Small intestine (tissue), 16 donors: Measurements from ENCODE around the gene LMAN1L. TPM values are rescaled to one million over a fixed set of nuclear protein-coding genes. Genes with fewer than 3 reads are reported as not detected.

Source experiments
- DNase-seq, 2 donors: peaks; one replicate each; pipeline versions ENCODE4 v3.0.0 to v3.0.0-alpha.2; 2013
- FAIRE-seq: peaks from 2 replicates; lab custom pipeline; 2012; peaks lifted over from hg19 to GRCh38; lab: Jason Lieb, UNC
- H3K27ac ChIP-seq, 3 donors: one replicate each; pipeline ENCODE4 v1.5.1; 2013; ENCODE audit warnings: low read length in 2 of 3, mild to moderate bottlenecking in 2 of 3, control low read depth in 1 of 3, inconsistent platforms in 1 of 3, low read depth in 1 of 3, moderate library complexity in 1 of 3
- H3K27me3 ChIP-seq, 3 donors: one replicate each; pipeline ENCODE4 v1.6.1; 2013; ENCODE audit warnings: low read length in 3 of 3, inconsistent platforms in 1 of 3; ENCODE audit not compliant: control insufficient read depth in 3 of 3, insufficient read depth in 3 of 3
- H3K36me3 ChIP-seq, 3 donors: one replicate each; pipeline ENCODE4 v1.6.1; 2013; ENCODE audit warnings: low read length in 3 of 3, inconsistent platforms in 1 of 3, low read depth in 1 of 3, mild to moderate bottlenecking in 1 of 3, moderate library complexity in 1 of 3; ENCODE audit not compliant: control insufficient read depth in 3 of 3, insufficient read depth in 2 of 3
- H3K4me1 ChIP-seq, 3 donors: one replicate each; pipeline ENCODE4 v1.6.1; 2013; ENCODE audit warnings: low read length in 2 of 3, inconsistent platforms in 1 of 3, low read depth in 1 of 3, mild to moderate bottlenecking in 1 of 3, moderate library complexity in 1 of 3; ENCODE audit not compliant: control insufficient read depth in 3 of 3, insufficient read depth in 2 of 3
- H3K4me3 ChIP-seq, 3 donors: one replicate each; pipeline ENCODE4 v1.5.1; 2013; ENCODE audit warnings: low read length in 3 of 3, control low read depth in 1 of 3, inconsistent platforms in 1 of 3, low read depth in 1 of 3, mild to moderate bottlenecking in 1 of 3, moderate library complexity in 1 of 3
- H3K9me3 ChIP-seq, 2 donors: one replicate each; pipeline ENCODE4 v1.6.1; 2013; ENCODE audit warnings: low read depth in 1 of 2, low read length in 1 of 2; ENCODE audit not compliant: control insufficient read depth in 2 of 2, insufficient read depth in 1 of 2
- WGBS, 3 donors: extraction: QIAGEN DNeasy Blood & Tissue Kit; methylation state at CpG; one replicate each; pipeline ENCODE4 v1.1.7; 2013; 5-methylcytosine and 5-hydroxymethylcytosine counted together
- long read RNA-seq, 10 donors: transcript quantifications; one replicate each; lab custom pipeline, GENCODE V29; 2026
- polyA plus RNA-seq, 4 donors: library from polyadenylated mRNA; stranded (reverse) in 3 of 4; unstranded in 1 of 4; fragments of 200-250 nt in 3 of 4; fragments of 120-200 nt in 1 of 4; gene quantifications; one replicate each; pipeline versions ENCODE4 v1.2.1 to v1.2.3, GENCODE V29; 2013
- donor health status: healthy with polysubstance abuse.
- donor health status: control.
- donor health status: control.
- donor health status: Bipolar disorder and iron deficiency.
- donor health status: healthy.

Gene LMAN1L
- polyA plus RNA-seq, result under 1 TPM in 1 of 4 donors, not detected in 3; 0.46 TPM
- long read RNA-seq, donor 1, result 0 reads
- long read RNA-seq, donor 2, result 0 reads
- long read RNA-seq, donor 3, result 0 reads
- long read RNA-seq, donor 4, result 0 reads
- long read RNA-seq, donor 5, result 0 reads
- long read RNA-seq, donor 6, result 0 reads
- long read RNA-seq, donor 7, result 0 reads
- long read RNA-seq, donor 8, result 0 reads
- long read RNA-seq, donor 9, result 0 reads
- long read RNA-seq, donor 10, result 0 reads

DNA sequence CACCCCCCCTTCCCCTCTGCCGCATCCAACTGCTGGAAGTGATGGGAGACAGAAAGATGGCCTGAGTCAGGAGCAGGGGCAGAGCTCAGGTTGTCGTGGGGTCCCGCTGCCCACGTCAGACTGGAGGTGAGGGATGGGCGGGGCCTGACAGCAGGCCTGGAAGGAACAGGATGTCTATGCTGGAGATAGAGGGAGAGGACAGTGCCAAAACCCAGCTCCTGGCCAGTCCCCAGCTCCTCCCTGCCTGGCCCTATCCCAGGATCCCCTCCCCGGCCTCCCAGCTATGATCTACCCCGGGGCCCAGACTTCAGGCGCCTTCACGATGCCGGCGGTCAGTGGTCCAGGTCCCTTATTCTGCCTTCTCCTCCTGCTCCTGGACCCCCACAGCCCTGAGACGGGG, at the start of gene LMAN1L:
LMAN1L (plus strand) TSS at position 303 of the 400 bp plus-strand sequence; CDS start at position 323, 20 bp downstream.
- FAIRE-seq, result no peak
- Histone ChIP-seq H3K27ac (no peak within 1 kb of the TSS), H3K36me3 (no peaks in the 10 kb centered on the region), H3K27me3 (no peaks in the 10 kb centered on the region), H3K4me3 (no peak within 1 kb of the TSS), H3K4me1 (peaks cover 0 to 2% (median 0%) of the 10 kb centered on the region in 3 donors), H3K9me3 (no peaks in the 10 kb centered on the region)
- no peak for DNase-seq
- 76 to 86% (median 79%) methylated on average over 8 to 12 of the region's 12 CpGs for WGBS, 3 donors

DNA sequence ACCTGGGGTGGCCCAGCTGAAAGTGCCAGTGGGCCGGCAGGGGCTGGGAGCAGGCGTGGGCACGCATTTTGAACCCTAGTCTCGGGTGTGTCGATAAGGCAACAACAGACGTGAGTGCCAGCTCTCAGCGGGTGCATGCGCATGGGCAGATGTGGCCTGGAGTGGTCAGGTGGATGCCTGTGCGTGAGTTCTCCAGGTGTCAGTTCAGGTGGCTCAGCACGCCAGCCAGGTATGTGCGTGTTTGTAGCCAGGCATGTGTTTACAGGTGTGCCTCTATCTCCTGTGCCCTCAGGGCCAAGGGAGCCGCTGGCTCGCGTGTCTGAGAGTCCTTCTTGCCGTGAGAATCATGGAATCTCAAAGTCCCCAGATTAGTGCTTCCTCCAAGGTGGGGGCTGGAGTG, 49.2 kb upstream of the LMAN1L start:
- Histone ChIP-seq H3K36me3 (no peaks in the 10 kb centered on the region), H3K4me1 (peaks cover 0 to 28% (median 13%) of the 10 kb centered on the region in 3 donors), H3K9me3 (no peaks in the 10 kb centered on the region), H3K4me3 (no peak overlapping the region), H3K27ac (peak overlapping the region in 2 of 3 donors; percentile 5 to 70), H3K27me3 (no peaks in the 10 kb centered on the region)
- FAIRE-seq (no peak), DNase-seq (peak; percentile 60 to 87)
- WGBS, 3 donors, result 21 to 67% (median 44%) methylated on average over 15 of the region's 15 CpGs

DNA sequence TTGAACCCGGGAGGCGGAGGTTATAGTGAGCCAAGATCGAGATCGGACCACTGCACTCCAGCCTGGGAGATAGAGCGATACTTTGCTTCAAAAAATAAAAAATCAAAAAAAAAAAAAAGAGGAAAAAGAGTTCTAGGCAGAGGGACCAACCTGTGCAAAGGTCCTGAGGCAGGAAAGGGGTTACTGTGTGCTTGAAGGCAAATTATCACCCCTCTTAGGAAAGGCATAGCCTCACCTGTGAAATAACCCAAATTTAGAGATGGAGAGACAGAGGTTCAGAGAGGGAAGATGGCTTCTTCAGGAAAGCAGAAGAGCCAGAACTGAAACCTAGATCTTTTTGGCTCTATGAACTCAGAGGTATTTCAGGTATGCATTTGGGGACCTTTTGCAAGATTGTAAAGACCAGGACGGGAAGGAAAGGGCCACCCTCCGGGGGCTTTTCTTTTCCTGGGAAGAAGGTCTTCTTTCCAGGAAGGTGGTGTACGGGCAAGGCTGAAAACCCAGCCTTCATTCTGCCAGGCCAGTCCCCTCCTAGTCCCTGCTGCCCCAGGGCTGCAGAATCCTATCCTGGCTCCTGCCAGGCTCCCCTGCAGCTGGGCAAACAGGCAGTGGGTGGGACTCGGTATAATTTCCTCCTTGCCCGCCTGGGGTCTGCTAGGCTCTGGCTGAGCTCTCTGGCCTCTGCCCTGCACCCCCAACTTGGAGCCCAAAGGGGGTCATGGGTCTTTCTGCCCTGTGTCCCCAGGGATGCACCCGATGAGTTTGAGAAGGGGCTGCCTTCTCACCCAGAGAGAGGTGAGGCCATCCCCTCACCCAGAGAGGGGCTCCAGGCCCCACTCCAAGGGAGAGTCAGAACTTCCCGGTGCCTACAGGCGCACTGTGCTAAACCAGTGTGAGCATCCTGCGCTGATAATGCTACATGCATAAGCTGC, 45.2 kb upstream of the LMAN1L start:
- Histone ChIP-seq H3K36me3 (no peaks in the 10 kb centered on the region), H3K27ac (no peak overlapping the region), H3K9me3 (no peaks in the 10 kb centered on the region), H3K27me3 (no peaks in the 10 kb centered on the region), H3K4me1 (peaks cover 0 to 15% (median 7%) of the 10 kb centered on the region in 3 donors), H3K4me3 (no peak overlapping the region)
- DNase-seq (no peak), FAIRE-seq (no peak)
- WGBS, 3 donors, result 84 to 88% (median 87%) methylated on average over 13 to 14 of the region's 14 CpGs

DNA sequence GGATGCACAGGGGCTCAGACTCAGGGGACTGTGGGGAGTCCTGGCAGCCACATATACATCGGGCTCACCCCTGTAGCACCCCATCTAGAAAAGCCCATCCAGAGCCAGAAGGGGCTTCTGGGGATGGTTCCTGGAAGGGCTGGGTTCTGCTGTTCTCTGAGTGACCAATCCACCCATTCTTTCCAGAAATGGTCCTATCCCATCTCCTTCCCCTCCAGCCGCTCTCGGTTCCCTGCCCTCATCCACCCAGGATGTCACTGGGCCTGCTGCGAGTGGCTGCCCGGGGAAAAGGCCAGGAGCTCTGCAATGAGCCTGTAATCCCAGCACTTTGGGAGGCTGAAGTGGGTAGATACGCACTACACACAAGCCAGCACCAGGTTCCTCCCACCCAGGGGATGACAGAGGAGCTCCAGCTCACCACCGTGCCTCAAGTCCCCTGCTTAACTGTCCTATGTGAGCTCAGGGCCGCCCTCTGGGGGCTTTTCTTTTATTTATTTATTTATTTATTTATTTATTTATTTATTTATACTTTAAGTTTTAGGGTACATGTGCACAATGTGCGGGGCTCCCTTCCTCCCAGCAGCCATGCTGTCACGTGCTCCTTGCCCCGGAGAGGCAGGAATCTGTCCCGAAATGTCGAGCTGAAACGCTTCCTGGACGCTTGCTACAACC, 44.4 kb upstream of the LMAN1L start:
- Histone ChIP-seq H3K9me3 (no peaks in the 10 kb centered on the region), H3K36me3 (no peaks in the 10 kb centered on the region), H3K4me3 (no peak overlapping the region), H3K27ac (no peak overlapping the region), H3K4me1 (peaks cover 0 to 8% (median 0%) of the 10 kb centered on the region in 3 donors), H3K27me3 (no peaks in the 10 kb centered on the region)
- DNase-seq (no peak), FAIRE-seq (no peak)
- 34 to 36% (median 35%) methylated on average over 15 of the region's 15 CpGs for WGBS, 3 donors

DNA sequence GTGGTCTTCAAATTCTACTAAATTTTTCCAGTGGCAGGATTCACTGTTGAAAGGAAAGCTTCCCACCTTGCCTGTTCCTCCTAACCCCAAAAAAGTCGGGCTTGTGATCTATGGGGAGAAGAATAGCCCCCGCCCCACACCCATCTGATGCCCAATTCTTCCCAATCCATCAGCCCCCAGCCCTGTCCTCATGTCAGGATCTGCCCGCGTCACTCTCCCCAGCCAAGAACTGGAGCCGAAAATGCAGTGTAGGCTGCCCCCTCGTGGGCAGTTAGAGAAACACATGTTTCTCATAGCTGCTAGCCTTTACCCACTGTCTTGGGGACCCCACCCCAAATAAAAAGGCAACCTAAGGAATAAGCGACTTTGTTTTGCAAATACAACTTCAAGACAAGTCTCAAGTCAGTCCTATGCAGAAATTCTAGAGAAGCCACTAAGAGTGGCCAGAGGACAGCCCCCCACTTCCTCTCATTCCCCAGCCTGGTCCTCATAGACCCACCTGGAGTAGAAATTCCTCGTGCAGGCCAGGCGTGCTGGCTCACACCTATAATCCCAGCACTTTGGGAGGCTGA, 43.8 kb upstream of the LMAN1L start:
- Histone ChIP-seq H3K27me3 (no peaks in the 10 kb centered on the region), H3K36me3 (no peaks in the 10 kb centered on the region)
- FAIRE-seq, result no peak

DNA sequence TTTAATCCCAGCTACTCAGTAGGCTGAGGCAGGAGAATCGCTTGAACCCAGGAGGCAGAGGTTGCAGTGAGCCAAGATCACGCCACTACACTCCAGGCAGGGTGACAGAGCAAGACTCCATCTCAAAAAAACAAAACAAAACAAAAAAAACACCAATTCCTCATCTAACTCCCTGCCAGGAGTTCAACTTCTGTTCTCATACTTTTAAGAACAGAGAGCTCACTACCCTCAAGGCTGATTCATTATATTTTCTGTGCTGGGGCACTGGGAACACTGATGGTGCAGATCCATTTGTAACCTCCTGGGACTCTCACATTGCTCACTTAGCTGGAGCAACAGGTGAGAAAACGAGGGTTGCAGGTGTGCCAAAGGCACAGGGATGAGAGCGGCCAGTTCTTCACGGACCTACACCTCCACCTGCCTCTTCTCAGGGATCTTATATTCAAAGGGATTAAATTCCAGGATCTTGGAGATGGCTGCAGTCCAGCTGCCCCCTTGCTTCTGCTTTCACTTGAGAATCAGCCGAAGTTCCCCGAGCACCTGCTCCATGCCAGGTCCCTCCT, 43.1 kb upstream of the LMAN1L start:
- no peak for DNase-seq
- Histone ChIP-seq H3K27me3 (no peaks in the 10 kb centered on the region), H3K4me1 (peaks cover 0 to 14% (median 2%) of the 10 kb centered on the region in 3 donors), H3K4me3 (no peak overlapping the region), H3K36me3 (no peaks in the 10 kb centered on the region), H3K9me3 (no peaks in the 10 kb centered on the region), H3K27ac (no peak overlapping the region)
- no peak for FAIRE-seq
- 33 to 65% (median 37%) methylated on average over 7 of the region's 7 CpGs for WGBS, 3 donors

More for the DNA sequence above, 43.8 kb upstream of the LMAN1L start:
- Histone ChIP-seq H3K27ac (no peak overlapping the region), H3K9me3 (no peaks in the 10 kb centered on the region), H3K4me3 (no peak overlapping the region), H3K4me1 (peaks cover 0 to 8% (median 2%) of the 10 kb centered on the region in 3 donors)
- WGBS, 3 donors, result 2 to 4% (median 2%) methylated on average over 9 of the region's 9 CpGs
- peak; percentile 60 to 64 for DNase-seq

DNA sequence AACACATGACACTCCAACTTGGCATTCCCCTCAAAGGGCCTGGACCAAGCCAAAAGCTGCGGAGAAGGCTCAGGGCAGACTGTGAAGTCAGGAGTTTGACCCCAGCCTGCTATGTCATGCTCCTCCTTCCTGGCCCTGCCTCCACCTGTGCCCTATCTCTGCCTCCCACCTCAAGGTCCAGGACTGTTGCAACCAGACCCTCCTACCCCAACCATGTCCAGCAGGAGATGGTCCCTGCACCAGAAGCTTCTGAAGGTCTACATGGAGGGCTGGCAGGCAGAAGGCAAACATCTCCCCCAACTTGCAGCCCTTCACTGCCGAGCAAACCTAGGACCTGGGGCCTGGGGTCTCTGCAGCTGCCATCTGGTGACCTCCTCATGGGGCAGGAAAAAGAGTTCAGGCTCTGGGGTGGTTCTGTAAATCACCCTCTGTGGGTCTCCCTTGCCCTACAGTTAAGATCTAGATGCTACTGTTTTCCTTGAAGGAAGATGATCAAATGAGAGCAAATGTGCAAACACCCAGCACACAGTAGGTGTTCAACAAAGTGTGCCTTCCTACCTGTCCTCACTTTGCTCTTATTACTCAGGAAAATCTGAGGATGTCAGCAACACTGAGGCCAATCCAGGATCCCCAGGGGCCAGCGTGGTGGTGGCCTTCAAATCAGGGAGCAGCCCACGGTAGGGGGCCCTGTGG, 42.3 kb upstream of the LMAN1L start:
- Histone ChIP-seq H3K27me3 (no peaks in the 10 kb centered on the region), H3K4me1 (peaks cover 0 to 16% (median 2%) of the 10 kb centered on the region in 3 donors), H3K36me3 (no peaks in the 10 kb centered on the region), H3K4me3 (no peak overlapping the region), H3K27ac (no peak overlapping the region), H3K9me3 (no peaks in the 10 kb centered on the region)
- DNase-seq (no peak), FAIRE-seq (no peak)
- 64 to 84% (median 66%) methylated on average over 4 of the region's 4 CpGs for WGBS, 3 donors
